HepG2 (cell line): ENCODE measurements around the gene ZPR1. TPM values are rescaled to one million over a fixed set of nuclear protein-coding genes. Genes with fewer than 3 reads are reported as not detected.

Experiments used
- ADNP ChIP-seq: sonication (generic); formaldehyde crosslinking; IDR thresholded peaks from 2 replicates; pipeline ENCODE4 v1.4.0; 2020; ENCODE audit warnings: missing genetic modification reagents
- AGO1 ChIP-seq: fragments of 200-400 bp; formaldehyde crosslinking; IDR thresholded peaks from 2 replicates; pipeline ENCODE4 v1.6.1; 2017; ENCODE audit warnings: mild to moderate bottlenecking, low read depth, low read length, moderate library complexity; ENCODE audit not compliant: poor library complexity, severe bottlenecking
- ARID2 ChIP-seq: sonication (generic); formaldehyde crosslinking; IDR thresholded peaks from 2 replicates; pipeline ENCODE4 v1.8.1; 2022; ENCODE audit warnings: mild to moderate bottlenecking, missing genetic modification reagents, borderline replicate concordance
- ARNTL ChIP-seq: sonication (generic); formaldehyde crosslinking; IDR thresholded peaks from 2 replicates; pipeline ENCODE4 v1.4.0; 2020; ENCODE audit warnings: mild to moderate bottlenecking, missing genetic modification reagents
- CAMTA2 ChIP-seq: sonication (generic); formaldehyde crosslinking; IDR thresholded peaks from 2 replicates; pipeline ENCODE4 v1.4.0; 2020; ENCODE audit warnings: mild to moderate bottlenecking, missing genetic modification reagents, borderline replicate concordance
- DMTF1 ChIP-seq: sonication (generic); formaldehyde crosslinking; IDR thresholded peaks from 2 replicates; pipeline ENCODE4 v1.4.0; 2020; ENCODE audit warnings: mild to moderate bottlenecking, missing genetic modification reagents
- EP300 ChIP-seq, 3 experiments: sonication (generic) in 1 of 3; formaldehyde crosslinking in 1 of 3; IDR thresholded peaks; 2 replicates each; pipeline versions ENCODE4 v1.5.1 to v1.6.1; 2011 to 2020; ENCODE audit warnings: low read depth in 2 of 3, low read length in 2 of 3, borderline replicate concordance in 1 of 3, improper control_type of control experiment in 1 of 3, mild to moderate bottlenecking in 1 of 3, missing genetic modification reagents in 1 of 3, moderate library complexity in 1 of 3
- HES4 ChIP-seq: sonication (generic); formaldehyde crosslinking; IDR thresholded peaks from 2 replicates; pipeline ENCODE4 v1.9.0; 2021; ENCODE audit warnings: mild to moderate bottlenecking, missing genetic modification reagents, borderline replicate concordance
- HMG20A ChIP-seq: IDR thresholded peaks from 2 replicates; pipeline ENCODE4 v1.6.1; 2016; ENCODE audit warnings: borderline replicate concordance
- MYC ChIP-seq: sonication (generic); formaldehyde crosslinking; IDR thresholded peaks from 2 replicates; pipeline ENCODE4 v1.9.0; 2021; ENCODE audit warnings: missing genetic modification reagents, borderline replicate concordance
- NR2F1 ChIP-seq, 2 experiments: fragments of 450-650 bp in 1 of 2; formaldehyde crosslinking in 1 of 2; IDR thresholded peaks; 2 replicates each; pipeline versions ENCODE4 v1.5.0 to v1.6.1; 2016 to 2020; ENCODE audit warnings: mild to moderate bottlenecking in 1 of 2, missing compliant biosample characterization in 1 of 2, missing genetic modification reagents in 1 of 2, moderate library complexity in 1 of 2
- RNF2 ChIP-seq: fragments of 450-650 bp; conservative IDR thresholded peaks from 2 replicates; pipeline ENCODE4 v1.6.1; 2016; ENCODE audit warnings: low read depth
- SATB2 ChIP-seq: sonication (generic); formaldehyde crosslinking; IDR thresholded peaks from 2 replicates; pipeline ENCODE4 v1.5.0; 2020; ENCODE audit warnings: missing genetic modification reagents
- SP5 ChIP-seq: IDR thresholded peaks from 2 replicates; pipeline ENCODE4 v1.6.1; 2016; ENCODE audit warnings: low read depth, borderline replicate concordance
- SRSF4 ChIP-seq: fragments of 200-400 bp; formaldehyde crosslinking; IDR thresholded peaks from one replicate; pipeline ENCODE4 v1.6.1; 2018; ENCODE audit warnings: mild to moderate bottlenecking, low read depth, low read length, moderate library complexity; ENCODE audit not compliant: poor library complexity, severe bottlenecking
- ZBTB46 ChIP-seq: sonication (generic); formaldehyde crosslinking; IDR thresholded peaks from 2 replicates; pipeline ENCODE4 v1.4.0; 2020; ENCODE audit warnings: mild to moderate bottlenecking, missing genetic modification reagents, borderline replicate concordance
- ZFP36L2 ChIP-seq: sonication (generic); formaldehyde crosslinking; IDR thresholded peaks from 2 replicates; pipeline ENCODE4 v1.4.0; 2020; ENCODE audit warnings: missing genetic modification reagents
- ZNF143 ChIP-seq: sonication (generic); formaldehyde crosslinking; IDR thresholded peaks from 2 replicates; pipeline ENCODE4 v1.4.0; 2020; ENCODE audit warnings: missing genetic modification reagents
- ZNF251 ChIP-seq: sonication (generic); formaldehyde crosslinking; IDR thresholded peaks from 2 replicates; pipeline ENCODE4 v1.9.0; 2021; ENCODE audit warnings: mild to moderate bottlenecking, missing genetic modification reagents
- ZNF558 ChIP-seq: sonication (generic); formaldehyde crosslinking; IDR thresholded peaks from 2 replicates; pipeline ENCODE4 v1.9.0; 2022; ENCODE audit warnings: mild to moderate bottlenecking, missing genetic modification reagents, borderline replicate concordance
- ZNF564 ChIP-seq: sonication (generic); formaldehyde crosslinking; IDR thresholded peaks from 2 replicates; pipeline ENCODE4 v1.8.1; 2023; ENCODE audit warnings: mild to moderate bottlenecking, missing genetic modification reagents
- ZNF816 ChIP-seq: sonication (generic); formaldehyde crosslinking; IDR thresholded peaks from 2 replicates; pipeline ENCODE4 v1.8.0; 2022; ENCODE audit warnings: missing genetic modification reagents, mild to moderate bottlenecking, borderline replicate concordance
- ZSCAN9 ChIP-seq: IDR thresholded peaks from 2 replicates; pipeline ENCODE4 v1.6.1; 2016; ENCODE audit warnings: borderline replicate concordance
- polyA plus RNA-seq, 8 experiments: library from polyadenylated mRNA; depleted of rRNA in 3 of 8; stranded (reverse) in 7 of 8; unstranded in 1 of 8; fragments of >200 nt; fragmentation: Illumina TruSeq in 4 of 8; extraction: Trizol in 4 of 8; gene quantifications; 2 replicates each; pipeline versions ENCODE4 v1.2.1 to v1.2.3, GENCODE V29; 2011 to 2016; ENCODE audit warnings: low read depth in 4 of 8, missing spikeins in 1 of 8, mixed read lengths in 1 of 8; ENCODE audit not compliant: insufficient read depth in 1 of 8
- total RNA-seq, 5 experiments: library from RNA; depleted of rRNA; stranded (reverse); fragments of >200 nt; fragmentation: Illumina TruSeq; extraction: Trizol; gene quantifications; 2 replicates each; pipeline ENCODE4 v1.2.3, GENCODE V29; 2016; ENCODE audit warnings: low read depth in 1 of 5
- TF ChIP-seq, protein P1 (sequence below): sonication (generic); formaldehyde crosslinking; IDR thresholded peaks from 2 replicates; pipeline ENCODE4 v1.4.0; 2020; ENCODE audit warnings: missing genetic modification reagents

ZPR1 gene
- total and polyA plus RNA-seq, 2 of the 13 experiments (the other 11 are each of a cell fraction or from before 2014, with no cell fraction given), result 40.0 to 79.3 TPM

- no peak for TF ChIP-seq CAMTA2 (CRISPR knock-in tag)
- TF ChIP-seq HMG20A, result no peak
- no peak for TF ChIP-seq MYC
- no peak for TF ChIP-seq ZNF816 (CRISPR knock-in tag)
- TF ChIP-seq ARID2 (CRISPR knock-in tag), result no peak
- 0 out of 2 replicates have a peak, but pooled peaks have one; percentile 17 for TF ChIP-seq DMTF1 (CRISPR knock-in tag)
- TF ChIP-seq AGO1, result no peak
- no peak for TF ChIP-seq EP300 (IDR thresholded peaks at IDR 0.05; ENCODE audit: low read depth in 2 of 2, low read length in 2 of 2)
- TF ChIP-seq EP300 (CRISPR knock-in tag; IDR thresholded peaks at IDR 0.05; ENCODE audit: borderline replicate concordance), result no peak
- TF ChIP-seq ARNTL (CRISPR knock-in tag), result no peak
- no peak for TF ChIP-seq SRSF4
- no peak for TF ChIP-seq ADNP (CRISPR knock-in tag)
- no peak for TF ChIP-seq ZNF143 (CRISPR knock-in tag)
- TF ChIP-seq ZNF564 (CRISPR knock-in tag), result no peak
- TF ChIP-seq SATB2 (CRISPR knock-in tag), result no peak
- TF ChIP-seq NR2F1 (CRISPR knock-in tag; IDR thresholded peaks at IDR 0.05), result no peak
- TF ChIP-seq ZNF251 (CRISPR knock-in tag), result 0 out of 2 replicates have a peak, but pooled peaks have one; percentile 23
- no peak for TF ChIP-seq RNF2
- TF ChIP-seq, protein P1, sequence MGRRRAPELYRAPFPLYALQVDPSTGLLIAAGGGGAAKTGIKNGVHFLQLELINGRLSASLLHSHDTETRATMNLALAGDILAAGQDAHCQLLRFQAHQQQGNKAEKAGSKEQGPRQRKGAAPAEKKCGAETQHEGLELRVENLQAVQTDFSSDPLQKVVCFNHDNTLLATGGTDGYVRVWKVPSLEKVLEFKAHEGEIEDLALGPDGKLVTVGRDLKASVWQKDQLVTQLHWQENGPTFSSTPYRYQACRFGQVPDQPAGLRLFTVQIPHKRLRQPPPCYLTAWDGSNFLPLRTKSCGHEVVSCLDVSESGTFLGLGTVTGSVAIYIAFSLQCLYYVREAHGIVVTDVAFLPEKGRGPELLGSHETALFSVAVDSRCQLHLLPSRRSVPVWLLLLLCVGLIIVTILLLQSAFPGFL (CRISPR knock-in tag), result no peak
- 0 out of 2 replicates have a peak, but pooled peaks have one; percentile 57 for TF ChIP-seq SP5 (CRISPR knock-in tag)
- TF ChIP-seq ZSCAN9, result no peak
- TF ChIP-seq ZFP36L2 (CRISPR knock-in tag), result no peak
- no peak for TF ChIP-seq HES4 (CRISPR knock-in tag)
- TF ChIP-seq ZNF558 (CRISPR knock-in tag), result peak; percentile 17; the same call in 1 of the 2 replicates
- TF ChIP-seq ZBTB46, result no peak
These were observed 44.0 kb upstream of the ZPR1 start (continued) for GRCh38 chr11:116831790-116832349.
